Measurements from ENCODE around the gene IGSF1.

Gene IGSF1, protein sequence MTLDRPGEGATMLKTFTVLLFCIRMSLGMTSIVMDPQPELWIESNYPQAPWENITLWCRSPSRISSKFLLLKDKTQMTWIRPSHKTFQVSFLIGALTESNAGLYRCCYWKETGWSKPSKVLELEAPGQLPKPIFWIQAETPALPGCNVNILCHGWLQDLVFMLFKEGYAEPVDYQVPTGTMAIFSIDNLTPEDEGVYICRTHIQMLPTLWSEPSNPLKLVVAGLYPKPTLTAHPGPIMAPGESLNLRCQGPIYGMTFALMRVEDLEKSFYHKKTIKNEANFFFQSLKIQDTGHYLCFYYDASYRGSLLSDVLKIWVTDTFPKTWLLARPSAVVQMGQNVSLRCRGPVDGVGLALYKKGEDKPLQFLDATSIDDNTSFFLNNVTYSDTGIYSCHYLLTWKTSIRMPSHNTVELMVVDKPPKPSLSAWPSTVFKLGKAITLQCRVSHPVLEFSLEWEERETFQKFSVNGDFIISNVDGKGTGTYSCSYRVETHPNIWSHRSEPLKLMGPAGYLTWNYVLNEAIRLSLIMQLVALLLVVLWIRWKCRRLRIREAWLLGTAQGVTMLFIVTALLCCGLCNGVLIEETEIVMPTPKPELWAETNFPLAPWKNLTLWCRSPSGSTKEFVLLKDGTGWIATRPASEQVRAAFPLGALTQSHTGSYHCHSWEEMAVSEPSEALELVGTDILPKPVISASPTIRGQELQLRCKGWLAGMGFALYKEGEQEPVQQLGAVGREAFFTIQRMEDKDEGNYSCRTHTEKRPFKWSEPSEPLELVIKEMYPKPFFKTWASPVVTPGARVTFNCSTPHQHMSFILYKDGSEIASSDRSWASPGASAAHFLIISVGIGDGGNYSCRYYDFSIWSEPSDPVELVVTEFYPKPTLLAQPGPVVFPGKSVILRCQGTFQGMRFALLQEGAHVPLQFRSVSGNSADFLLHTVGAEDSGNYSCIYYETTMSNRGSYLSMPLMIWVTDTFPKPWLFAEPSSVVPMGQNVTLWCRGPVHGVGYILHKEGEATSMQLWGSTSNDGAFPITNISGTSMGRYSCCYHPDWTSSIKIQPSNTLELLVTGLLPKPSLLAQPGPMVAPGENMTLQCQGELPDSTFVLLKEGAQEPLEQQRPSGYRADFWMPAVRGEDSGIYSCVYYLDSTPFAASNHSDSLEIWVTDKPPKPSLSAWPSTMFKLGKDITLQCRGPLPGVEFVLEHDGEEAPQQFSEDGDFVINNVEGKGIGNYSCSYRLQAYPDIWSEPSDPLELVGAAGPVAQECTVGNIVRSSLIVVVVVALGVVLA (N-terminal part only)

DNA sequence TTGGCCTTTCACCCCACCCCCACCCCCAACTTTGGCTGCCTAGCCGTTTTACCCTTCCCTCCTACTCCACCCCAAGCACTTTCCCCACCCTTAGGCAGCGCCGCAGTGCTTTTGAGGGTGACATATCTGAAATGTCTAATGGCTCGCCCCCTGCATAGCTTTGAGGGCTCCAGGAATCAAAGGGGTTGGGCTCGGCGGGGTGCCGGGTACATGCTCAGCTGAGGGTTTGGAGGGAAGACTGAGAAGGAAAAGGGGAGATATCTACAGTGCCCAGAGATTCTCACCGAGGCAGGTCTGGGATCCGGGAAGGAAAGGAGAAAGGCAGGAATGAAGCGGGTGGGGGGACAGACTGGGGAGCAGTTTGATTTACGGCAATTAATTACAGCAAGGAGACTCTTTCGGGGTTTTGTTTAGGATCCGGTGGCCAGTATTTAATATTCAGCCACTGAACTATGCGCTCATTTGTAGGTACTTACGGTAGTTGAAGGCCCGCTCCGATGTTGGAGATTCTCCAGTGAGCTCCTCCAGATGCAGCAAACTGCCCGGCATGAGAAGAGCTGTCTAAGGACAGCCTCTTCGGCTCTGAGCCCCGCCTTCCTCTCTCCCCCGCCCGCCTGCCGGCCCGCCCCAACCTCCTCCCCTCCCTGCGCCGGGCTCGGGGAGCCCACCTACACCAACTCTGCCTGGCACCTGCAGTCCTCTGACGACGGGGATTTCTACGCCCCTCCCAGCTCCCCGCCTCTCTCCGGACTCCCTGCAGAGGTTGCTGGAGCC lies at the start of gene IGSF1:
Gene IGSF1, minus strand, starts transcription at position 569 of the 774 bp plus-strand sequence. CDS start 2,632 bp downstream, outside the sequence.
- no peak for DNase-seq

DNA sequence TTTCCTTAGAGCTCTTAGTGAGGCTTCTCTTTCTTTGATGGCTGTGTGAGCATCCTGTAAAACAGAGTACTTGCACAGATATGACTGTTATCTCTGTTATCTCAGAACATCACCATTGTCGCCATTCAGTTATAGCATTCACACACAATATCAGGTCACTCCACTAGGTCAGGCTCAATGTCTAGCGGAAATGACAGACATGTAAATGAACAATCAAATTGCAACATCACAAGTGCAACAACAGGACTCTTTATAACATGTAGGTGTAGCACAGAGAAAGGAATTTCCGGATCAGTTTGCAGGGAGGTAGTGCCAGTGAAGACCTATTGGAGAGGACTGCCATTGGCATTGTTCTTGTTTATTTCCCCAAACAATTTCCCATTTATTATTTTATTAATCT lies 43.2 kb upstream of the IGSF1 start:
- no peak for DNase-seq

DNA sequence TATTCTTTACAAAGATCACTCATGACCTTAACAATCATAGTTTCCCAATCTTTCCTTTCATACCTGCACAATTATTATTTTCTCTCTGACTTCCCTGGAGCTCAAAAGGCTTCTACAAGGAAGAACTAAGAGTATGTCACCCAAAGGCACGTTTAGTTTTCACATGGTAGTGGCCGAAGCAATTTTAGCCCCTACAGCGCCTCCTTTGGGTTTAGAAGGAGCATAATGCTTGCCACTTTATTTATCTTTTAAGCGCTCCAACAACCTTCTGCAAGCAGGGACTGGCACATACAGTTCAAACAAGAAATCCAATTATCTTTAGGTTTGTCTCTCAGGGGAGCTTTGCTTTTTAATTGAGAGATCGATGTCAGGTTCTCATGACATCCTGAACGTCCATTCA lies 42.0 kb upstream of the IGSF1 start:
- no peak for DNase-seq

DNA sequence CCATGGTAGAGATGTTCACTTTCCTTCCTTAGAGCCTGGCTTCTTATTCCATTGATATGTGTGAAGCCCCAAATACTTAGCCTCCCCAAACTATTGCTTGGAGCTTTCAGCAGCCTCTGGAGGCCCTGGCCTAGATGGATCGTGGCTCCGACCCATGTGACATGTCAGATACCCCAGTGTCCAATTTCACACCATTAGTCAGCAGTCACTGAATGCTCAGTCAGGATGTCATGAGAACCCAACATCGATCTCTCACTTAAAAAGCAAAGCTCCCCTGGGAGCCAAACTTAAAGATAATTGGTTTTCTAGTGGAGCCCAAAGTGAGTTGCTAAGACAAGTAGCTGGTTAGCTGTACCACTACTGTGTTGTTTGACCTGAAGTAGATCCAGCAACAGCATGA lies 41.6 kb upstream of the IGSF1 start:
- no peak for DNase-seq

DNA sequence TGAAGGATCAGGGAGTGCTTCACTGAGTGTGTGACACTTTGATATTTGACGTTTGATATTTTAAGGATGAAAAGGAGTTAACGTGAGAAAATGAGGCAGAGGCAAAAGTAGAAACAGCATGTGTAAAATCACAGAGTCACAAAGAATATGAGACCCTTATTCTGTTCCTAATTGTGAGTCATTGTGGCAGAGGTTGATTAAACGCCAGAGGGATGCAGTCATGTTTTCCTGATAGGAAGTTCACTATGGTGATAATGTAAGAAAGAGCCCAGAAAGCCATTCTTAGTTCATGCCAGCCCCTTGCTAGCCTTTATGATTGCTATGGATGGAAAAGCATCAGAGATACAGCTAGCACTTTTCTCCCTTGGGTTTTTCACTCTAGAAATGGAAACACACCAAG lies 33.5 kb upstream of the IGSF1 start:
- no peak for DNase-seq

DNA sequence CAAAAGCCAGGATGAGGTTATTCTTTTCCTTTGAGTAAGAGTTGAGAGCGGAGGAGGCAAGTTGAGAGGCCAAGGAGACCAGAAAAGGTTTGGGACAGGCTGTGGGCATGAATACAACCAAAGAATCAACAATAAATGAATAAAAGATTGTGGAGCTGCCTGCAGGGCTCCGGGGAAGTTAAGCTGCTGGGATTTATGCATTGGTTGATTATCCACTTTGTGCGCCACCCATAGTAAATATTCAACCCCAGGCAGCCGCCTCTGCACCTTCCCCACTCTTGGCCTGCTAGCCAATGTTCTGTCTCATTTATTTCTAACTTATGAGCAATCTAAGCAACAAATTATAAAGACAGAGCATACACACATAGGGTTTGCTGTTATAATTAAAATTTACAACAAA lies 28.2 kb upstream of the IGSF1 start:
- no peak for DNase-seq

DNA sequence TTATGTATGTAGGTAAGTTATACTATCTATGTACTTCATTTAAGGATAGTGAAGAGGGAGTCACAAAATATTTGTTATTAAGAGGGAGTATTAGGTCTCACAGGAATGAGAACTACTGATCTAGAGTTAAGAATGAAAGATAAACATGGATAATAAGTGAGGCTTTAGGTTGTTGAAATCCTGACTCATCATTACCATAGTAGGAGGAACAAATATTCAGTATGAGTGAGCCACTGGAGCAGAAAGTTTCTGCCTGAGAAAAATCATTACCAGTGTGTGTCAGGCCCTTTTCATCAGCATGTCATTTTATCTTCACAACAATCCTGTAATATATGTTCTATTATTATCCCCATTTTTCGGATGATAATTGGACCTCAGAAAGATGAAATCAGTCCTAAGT lies 27.2 kb upstream of the IGSF1 start:
- DNase-seq = no peak

DNA sequence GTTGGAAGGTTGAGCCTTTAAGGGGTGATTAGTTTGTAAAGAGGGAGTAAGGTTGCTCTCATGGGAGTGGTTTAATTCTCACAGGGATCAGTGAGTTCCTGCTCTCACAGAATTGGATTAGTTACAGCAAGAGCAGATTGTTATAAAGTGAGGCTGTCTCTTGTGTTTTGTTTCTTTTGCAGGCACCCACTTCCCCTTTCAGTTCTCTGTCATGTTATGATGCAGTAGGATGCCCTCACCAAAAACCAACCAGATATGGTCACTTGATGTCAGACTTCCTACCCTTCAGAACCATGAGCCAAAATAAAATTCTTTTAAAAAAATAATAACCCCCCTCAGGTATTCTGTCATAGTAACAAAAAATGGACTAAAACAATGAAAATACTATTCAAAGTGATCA lies 19.9 kb upstream of the IGSF1 start:
- DNase-seq = no peak

DNA sequence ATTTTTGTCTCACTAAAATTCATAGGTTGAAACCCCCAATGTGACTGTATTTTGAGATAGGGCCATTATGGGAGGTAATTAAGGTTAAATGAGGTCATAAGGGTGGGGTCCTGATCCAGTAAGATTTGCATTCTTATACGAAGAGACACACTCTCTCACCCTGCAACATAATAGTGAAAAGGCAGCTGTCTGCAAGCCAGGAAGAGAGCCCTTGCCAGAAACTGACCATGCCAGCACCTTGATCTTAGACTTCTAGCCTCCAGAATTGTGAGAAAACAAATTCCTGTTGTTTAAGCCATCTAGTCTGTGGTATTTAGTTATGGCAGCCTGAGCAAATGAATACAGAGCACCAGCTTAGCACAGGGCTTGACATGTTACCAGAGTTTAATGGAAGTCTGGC lies 17.5 kb upstream of the IGSF1 start:
- no peak for DNase-seq

DNA sequence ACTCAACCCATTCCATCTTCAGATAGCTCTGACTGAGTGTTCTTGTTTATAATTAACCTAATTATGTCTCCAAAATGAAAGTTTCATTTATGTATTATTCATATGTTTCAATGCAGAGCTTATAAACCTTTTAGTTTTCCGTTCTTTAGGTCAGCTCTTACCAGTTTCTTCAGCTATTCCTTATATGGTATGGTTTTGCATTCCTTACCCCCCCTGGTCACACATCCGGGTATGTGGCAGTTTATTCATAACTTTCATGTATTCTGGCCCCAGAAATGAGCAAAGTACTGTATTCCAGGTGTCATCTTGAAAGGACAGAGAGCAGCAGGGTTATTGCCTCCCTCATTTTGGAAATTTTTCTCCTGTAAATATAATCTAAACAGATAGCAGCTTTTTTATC lies 16.8 kb upstream of the IGSF1 start:
- DNase-seq = no peak

DNA sequence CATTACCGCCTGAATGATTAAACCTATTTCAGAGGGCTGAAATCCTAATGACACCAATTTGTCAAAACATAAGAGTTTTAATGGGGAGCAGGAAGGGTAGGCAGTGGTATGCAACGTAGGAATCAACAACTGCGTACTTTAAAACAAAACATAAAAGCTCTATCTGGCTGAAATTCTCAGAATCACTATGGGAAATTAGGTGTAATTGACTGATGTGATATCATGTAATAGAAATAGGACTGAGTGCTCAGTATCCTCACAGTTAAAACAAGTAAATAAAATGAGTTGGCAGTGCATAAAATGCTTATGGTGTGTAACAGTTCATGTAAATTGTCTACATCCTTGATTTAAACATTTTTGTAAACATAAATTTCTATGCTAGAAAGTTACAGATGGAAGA lies 13.6 kb upstream of the IGSF1 start:
- DNase-seq = no peak

DNA sequence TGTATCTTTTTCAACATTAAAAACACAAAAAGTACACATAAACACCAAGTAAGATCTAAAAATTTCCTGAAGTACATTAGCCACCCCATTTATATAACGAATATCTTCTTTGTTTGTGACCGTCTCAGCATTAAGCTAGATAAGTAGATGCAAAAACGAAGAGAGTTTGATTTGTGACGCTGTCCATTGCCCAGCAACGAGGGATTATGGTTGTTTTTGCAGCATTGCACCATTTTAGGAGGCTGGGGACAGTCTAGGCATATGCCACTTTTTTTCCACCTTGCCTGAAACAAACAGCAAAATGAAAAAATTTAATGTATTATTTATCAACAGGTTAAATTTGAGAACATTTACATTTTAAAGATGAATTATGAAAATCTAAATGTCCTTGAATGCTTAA lies 12.0 kb upstream of the IGSF1 start:
- DNase-seq = no peak

DNA sequence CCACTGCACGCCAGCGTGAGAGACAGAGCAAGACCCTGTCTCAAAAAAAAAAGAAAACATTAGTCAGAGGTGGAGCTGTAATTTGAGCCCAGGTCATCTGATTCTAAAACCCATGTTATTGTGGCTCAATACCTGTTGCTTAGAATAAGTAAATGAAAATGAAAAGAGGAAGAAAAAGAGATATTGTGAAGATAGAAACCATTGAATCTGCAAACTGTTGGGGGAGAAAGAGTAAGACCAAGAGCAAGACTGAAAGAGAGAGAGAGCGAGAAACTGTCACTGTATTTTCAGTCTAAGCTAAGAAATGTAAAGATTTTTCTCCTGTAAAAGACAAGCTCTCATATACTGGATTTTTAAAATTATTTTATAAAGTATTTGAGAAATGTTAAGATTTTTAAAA lies 9.7 kb upstream of the IGSF1 start:
- no peak for DNase-seq

DNA sequence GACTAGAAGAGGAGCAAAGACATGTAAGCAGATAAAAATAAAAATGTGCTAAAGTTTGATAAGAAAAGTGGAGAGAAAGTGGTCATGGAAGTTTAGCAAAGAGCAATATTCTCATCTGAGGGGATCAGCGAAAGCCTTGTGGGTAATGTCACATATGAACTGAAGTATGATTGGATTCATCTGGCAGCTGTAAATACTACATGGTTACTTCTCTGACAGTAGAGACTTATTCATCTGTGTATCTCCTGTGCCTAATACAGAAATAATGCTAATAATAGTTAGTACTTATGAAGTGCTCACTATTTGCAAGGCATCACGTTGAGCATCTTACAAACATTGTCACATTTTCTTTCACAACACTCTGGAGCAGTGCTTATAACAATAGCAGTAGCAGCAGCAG lies 8.9 kb upstream of the IGSF1 start:
- no peak for DNase-seq

DNA sequence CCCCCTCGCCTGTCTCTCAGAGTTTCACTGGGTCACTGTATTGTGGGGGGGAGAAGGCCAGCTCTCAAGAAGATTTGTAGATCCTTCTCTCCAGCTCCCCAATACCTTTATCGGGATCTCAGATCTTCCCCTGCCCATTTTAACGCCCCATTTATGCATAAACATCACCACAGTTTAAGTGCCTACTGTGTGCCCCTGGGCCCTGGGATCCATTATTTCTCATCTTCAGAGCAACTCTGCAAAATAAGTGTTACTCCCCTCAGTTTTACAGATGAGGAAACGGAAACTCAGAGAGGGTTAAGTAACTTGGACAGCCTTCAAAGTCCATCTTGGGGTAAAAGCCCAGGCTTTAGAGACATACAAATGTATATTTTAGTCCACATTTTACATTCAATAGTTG lies 421 bp upstream of the IGSF1 start:
- no peak for DNase-seq

DNA sequence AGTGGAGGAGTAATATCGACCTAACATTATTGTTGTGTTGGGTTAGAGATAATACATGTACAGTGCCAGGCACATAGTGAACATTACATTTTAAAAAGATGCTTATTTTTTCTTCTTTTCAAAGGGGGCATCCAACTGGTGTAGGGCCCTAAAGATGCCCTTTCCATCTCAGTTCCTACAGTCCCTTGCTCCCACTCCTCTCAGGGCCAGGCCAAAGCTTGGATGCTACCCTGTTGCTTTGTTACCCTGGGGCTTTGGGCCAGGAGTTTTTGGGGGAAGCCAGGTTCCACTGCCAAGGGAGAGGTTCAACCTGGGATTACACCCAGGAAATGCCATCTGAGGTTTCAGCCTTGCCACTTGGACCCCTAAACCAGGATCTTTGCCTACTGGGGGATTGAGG lies 918 bp downstream of the IGSF1 start:
- DNase-seq = no peak

DNA sequence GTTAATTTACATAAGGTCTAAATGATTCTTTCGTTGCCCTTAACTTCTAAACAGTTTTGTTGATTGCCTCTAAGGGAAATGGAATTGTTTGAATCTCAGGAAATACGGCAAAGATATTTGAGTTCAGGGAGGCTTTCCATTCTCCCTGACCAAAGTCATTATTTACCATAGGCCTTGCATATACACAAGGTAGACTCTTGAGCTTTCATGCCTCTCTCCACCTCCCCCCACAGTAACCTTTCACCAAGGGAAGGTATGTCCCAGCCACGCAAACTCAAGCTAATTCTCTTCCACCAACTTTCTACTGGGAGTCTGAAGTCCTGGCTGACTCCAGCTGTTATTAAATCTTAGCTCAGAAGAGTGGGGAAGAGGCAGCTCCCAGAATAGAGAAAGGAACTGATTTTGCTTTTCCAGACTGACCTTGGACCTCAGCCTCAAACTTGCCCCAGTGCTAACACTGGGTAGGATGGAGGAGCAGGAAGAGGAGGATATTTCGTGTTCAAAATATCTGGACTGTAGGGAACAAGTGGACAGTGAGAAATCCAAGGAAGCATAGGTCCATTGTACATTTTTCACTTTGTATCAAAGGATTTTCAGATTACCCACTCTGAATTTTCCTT lies 1.4 kb downstream of the IGSF1 start:
- DNase-seq = no peak

DNA sequence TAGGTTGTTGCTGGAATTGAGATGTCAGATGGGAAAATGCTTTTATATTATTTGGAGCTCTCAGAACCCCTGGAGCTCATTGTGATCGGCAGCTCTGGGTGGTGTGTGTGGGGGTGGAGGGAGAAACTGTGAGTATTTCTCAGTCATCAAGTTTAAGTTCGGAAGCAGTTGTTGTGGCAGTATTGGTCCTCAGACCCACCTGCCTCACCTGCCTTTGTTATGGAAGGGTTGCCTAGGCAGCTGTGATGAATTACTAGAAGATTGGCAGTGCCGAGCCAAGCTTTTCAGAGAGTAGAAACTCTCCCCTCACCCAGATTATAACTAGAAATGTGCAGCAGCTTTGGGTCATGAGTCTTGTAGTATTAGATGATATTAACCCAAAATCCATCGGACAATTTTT lies 9.5 kb downstream of the IGSF1 start:
- no peak for DNase-seq

DNA sequence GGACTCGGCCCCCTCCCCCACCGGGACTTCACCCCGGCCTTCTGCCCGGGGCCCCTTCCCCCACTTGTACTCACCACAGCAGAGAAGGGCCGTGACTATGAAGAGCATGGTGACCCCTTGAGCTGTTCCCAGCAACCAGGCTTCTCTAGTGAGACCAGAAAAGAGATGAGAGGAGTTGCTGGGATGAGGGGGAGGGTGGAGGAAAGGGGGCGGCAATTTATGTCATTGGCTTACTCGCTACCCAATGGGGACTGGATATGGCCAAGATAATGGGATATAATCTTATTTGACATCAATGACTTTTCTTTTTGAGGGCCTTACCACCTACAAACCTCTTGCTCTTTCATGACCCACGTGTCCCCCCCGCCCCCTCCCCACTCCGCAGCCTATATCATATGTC lies 9.9 kb downstream of the IGSF1 start:
- no peak for DNase-seq

DNA sequence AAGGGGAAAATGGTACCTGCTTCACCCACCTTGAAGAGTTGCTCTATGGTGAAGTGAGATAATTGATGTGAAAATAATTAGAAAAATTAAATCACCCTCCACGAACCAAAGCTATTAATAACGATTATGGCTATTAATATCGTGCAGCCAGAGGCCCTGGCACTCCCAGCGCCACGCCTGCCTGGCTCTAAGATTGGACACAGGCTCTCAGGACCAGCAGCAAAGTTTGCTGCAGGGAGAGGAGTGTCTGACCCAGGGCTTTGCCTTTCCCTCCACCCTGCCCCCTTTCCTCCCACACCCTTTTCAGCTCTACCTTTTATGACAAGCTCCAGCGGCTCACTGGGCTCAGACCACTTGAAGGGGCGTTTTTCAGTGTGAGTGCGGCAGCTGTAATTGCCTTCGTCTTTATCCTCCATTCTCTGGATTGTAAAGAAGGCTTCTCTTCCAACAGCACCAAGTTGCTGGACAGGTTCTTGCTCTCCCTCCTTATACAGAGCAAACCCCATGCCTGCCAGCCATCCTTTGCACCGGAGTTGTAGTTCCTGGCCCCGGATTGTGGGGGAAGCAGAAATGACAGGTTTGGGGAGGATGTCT lies 11.5 kb downstream of the IGSF1 start:
- DNase-seq = no peak

DNA sequence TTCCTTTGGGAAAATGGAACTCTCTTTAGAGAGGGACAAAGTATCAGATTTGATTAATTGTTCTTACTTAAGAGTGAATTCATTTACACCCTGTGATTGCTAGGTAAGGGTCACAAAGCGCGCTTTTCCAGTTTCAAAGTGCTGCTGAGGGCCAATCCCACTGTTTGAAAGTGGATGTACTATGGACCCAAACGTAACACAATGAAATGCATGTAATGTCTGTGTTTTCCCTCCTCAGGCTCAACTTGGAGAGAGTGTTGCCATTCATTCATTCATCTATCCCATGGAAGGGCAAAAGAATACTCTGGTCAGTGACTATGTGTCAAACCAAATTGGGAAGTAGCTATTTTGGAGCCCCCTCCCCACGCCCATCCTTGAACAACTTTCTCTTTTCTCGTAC lies 16.1 kb downstream of the IGSF1 start:
- no peak for DNase-seq

DNA sequence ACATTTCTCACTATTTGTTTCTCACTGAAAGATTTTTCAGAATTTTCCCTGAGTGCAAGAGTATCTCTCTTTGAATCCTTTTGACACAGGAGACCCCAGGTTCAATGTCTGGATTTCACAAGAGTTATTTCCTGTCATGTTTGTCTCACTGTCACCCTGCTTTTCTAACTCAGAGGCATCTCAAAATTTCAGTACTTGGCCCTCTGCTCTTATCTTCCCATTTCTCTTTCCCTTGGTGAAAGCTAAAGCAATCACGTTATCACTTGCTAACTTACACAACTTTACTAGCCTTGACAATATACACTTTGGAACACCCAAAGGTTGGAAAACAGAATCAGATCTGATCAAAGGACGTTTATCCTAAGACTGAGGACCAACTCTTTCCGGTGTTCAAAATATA lies 17.3 kb downstream of the IGSF1 start:
- no peak for DNase-seq
